ENCODE measurements around the gene ZNF254.

The ZNF254 gene

DNA sequence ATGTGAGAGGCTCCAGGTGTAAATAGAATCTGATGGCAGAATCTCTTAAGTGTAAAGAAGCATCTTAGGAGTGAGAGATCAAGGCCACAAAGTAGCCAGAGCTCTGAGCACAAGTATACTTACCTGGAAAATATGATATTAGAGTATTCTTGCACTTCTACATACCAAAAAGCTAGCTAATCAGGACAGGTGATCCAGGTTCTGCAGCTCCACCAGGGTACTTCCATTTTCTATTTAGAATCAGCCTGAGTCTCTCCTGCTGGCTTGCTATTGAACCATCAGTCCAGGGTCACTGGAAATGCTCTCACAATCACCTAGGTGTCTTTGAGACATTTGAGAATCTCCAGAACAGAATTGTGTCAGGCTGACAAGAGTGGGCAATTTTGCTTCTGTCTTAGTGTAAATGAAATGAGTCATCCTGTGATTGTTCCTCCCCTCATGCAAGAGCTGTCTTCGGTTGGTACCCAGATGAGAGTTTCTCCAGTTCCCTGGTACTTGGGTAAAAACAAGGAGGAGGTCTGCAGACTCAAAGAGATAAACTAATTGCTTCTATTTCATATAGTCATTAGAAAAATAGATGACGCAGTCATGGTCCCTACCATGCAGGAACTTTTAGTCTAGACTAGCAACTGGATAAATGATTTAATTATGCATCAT, 14.6 kb downstream of the ZNF254 start:
- TF ChIP-seq GATA3 (IDR thresholded peaks at IDR 0.05; ENCODE audit: low read depth, low read length) (no peak), GATA2 (IDR thresholded peaks at IDR 0.05; ENCODE audit: low read depth, low read length) (no peak)

DNA sequence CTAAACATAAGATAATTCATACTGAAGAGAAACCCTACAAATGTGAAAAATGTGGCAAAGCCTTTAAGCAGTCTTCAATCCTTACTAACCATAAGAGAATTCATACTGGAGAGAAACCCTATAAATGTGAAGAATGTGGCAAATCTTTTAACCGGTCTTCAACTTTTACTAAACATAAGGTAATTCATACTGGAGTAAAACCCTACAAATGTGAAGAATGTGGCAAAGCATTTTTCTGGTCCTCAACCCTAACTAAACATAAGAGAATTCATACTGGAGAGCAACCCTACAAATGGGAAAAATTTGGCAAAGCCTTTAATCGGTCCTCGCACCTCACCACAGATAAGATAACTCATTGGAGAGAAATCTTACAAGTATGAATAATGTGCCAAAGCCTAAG, 40.6 kb downstream of the ZNF254 start:
- TF ChIP-seq GATA3 (IDR thresholded peaks at IDR 0.05; ENCODE audit: low read depth, low read length): no peak

DNA sequence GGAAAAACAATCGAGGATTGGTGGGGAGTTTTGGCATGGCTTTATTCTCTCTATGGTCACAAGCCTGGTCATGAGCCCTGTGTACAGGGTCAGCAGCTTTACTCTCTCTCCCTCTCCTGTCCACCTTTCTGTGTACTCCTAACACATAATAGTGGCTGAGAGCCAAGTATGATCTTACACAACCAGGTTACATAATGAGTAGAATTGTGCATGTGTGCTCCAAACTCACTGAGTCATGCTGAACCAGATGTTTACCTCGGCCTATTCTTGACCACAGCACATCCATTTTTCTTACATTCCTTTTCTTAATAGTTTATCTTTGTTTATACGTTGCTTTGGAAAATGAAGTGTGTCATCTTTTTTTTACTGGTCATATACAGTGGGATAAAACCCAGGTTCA, 53.1 kb downstream of the ZNF254 start:
- no peak for TF ChIP-seq GATA2 (IDR thresholded peaks at IDR 0.05; ENCODE audit: low read depth, low read length)
- TF ChIP-seq GATA3 (IDR thresholded peaks at IDR 0.05; ENCODE audit: low read depth, low read length): no peak

DNA sequence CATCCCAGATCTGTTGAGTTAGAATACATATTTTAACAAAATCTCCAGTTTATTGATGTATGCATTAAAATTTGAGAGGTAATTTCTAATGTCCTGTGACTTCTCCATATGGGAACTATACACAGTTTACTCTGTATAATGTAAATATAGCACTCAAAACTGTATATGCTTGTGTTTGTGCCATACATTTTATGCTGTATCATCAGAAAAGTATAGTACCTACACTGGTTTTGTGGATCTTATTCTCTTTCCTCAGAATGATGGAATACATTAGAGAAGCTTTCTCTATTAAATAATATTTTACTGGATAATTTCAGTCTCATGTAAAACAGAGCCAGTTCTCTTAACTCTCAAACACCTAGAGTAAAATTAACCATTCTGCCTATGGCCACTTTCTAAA, 53.6 kb downstream of the ZNF254 start:
- TF ChIP-seq GATA2 (IDR thresholded peaks at IDR 0.05; ENCODE audit: low read depth, low read length) (no peak), GATA3 (IDR thresholded peaks at IDR 0.05; ENCODE audit: low read depth, low read length) (no peak)

DNA sequence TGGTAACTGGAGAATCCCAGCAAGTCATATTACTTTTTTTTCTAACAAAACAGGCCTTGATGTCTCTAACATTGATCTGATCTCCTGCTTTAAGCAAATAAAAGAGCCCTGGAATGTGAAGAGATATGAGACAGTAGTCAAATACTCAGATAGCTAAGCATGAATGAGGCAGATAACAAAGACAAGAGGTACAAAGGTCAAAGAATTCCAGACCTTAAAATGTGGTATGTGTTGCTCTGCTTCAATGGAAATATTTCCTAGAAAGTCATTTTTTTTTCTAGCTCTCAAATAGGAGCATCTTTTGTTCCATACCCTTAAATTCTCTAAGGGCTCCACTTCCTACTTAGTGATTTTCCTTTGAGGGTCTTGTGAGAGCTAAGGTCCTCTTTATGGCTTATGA, 54.6 kb downstream of the ZNF254 start:
- TF ChIP-seq GATA2 (IDR thresholded peaks at IDR 0.05; ENCODE audit: low read depth, low read length): no peak
- no peak for TF ChIP-seq GATA3 (IDR thresholded peaks at IDR 0.05; ENCODE audit: low read depth, low read length)

DNA sequence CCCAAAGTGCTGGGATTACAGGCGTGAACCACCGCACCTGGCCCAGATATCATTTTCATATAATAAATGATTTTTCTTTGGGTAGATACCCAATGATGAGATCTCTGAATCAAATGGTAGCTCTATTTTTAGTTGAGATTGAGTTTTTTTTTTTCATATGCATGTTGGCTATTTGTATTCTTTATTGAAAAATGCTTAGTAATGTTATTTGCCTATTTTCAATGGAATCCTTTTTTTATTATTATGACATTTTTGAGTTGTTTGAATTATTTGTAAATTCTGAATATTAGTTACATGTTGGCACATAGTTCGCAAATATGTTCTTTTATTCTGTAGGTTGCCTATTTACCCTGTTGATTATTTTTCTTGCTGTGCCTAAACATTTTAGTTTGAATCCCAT, 55.8 kb downstream of the ZNF254 start:
- no peak for TF ChIP-seq GATA2 (IDR thresholded peaks at IDR 0.05; ENCODE audit: low read depth, low read length)
- no peak for TF ChIP-seq GATA3 (IDR thresholded peaks at IDR 0.05; ENCODE audit: low read depth, low read length)

DNA sequence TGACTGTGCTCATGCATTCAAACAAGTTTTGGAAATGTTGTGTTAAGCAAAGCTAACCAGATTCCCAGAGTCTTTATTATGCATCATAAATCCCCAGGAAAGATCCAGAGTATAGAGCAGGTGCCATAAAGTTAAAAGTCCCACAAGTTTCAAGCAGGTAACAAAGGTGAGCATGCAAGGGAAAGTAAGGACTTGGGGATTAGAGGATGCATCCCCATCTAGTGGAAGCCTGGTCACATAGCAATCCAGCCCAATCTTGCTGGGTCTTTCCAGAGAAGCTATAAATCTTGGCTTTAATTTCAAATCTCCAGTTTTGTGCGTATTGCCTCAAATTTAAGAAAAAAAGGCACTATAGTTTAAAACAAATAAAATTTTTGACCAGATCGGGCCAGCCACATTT, 72.7 kb downstream of the ZNF254 start:
- TF ChIP-seq GATA2 (IDR thresholded peaks at IDR 0.05; ENCODE audit: low read depth, low read length): no peak
- no peak for TF ChIP-seq GATA3 (IDR thresholded peaks at IDR 0.05; ENCODE audit: low read depth, low read length)

DNA sequence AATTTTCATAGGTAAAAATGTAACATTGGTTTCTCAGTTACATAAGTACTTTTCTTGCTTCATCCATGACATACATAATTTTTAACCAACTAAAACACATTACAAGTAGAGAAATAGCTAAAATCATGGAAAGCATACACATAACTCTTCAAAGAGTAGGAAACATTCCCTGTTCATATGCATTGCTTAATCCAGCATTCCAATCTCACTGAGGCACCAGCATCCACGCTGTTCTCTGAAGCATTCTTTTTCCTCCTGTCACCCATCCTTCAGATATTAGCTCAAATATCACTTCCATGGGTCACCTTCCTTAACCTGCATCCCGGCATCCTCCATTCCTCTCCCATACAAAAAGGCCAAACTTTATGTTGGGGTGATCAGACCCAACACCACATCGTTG, 79.1 kb downstream of the ZNF254 start:
- TF ChIP-seq GATA2 (IDR thresholded peaks at IDR 0.05; ENCODE audit: low read depth, low read length): no peak

DNA sequence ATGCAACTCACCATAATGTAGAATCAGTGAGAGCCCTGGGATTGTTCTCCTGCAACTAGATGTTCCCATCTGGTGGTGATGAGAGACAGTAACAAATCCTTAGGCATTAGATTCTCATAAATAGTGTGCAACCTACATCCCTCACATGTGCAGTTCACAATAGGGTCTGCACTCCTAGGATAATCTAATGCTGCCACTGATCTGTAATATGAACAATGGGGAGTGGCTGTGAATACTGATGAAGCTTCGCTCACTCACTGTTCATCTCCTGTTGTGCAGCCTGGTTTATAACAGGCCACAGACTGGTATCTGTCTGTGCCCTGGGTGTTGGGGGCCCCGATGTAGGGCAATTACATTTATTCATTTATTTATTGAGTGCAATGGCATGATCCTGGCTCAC, 86.9 kb downstream of the ZNF254 start:
- TF ChIP-seq GATA2 (IDR thresholded peaks at IDR 0.05; ENCODE audit: low read depth, low read length) (no peak), GATA3 (IDR thresholded peaks at IDR 0.05; ENCODE audit: low read depth, low read length) (no peak)

DNA sequence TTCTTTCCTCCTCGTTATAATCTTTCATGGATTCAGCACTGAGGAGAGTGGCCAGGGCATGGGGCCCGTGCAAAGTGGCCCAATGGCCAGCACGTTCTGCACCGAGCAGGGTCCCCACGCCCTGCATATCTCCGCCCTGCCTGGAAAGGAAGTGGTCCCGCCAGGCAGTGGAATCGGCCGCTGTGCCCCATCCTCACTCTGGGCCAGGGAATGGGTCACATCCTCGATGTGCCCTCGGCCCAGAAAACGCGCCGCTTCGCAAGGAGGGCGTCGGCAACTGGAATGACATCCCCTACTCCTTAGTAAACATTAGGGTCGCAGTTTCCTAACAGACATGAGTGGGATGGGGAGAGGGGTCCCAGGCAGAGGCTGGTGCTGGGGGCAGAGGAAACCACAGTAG, 90.7 kb downstream of the ZNF254 start:
- TF ChIP-seq GATA3 (IDR thresholded peaks at IDR 0.05; ENCODE audit: low read depth, low read length) (no peak), GATA2 (IDR thresholded peaks at IDR 0.05; ENCODE audit: low read depth, low read length) (no peak)

DNA sequence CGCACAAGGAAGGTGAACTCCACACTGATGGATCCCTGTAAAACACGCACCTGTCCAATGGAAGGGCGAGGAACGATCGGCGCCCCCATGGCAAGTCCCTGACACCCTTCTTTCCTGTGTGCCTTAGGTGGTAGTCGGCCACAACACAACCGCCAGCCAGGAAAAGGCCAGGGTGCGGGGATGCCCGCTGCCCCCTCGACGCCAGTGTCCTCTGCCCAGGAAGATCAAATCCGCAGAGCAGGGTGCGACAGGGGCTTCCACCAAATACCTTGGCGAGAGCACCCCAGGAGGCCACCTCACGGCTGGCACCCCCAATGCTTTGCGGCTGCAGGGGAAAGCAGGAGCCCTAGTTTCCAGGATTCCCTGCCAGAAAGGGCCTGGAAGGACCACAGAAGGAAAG, 91.2 kb downstream of the ZNF254 start:
- TF ChIP-seq GATA2 (IDR thresholded peaks at IDR 0.05; ENCODE audit: low read depth, low read length) (no peak), GATA3 (IDR thresholded peaks at IDR 0.05; ENCODE audit: low read depth, low read length) (no peak)

Measured in SH-SY5Y (cell line).